Activated naive CD8-positive, alpha-beta T cell treated with anti-CD3 and anti-CD28 coated beads, Interleukin-2, amount 50 U/mL, for 24 hours (primary cell): ENCODE measurements around the gene EIF3K.
A peak's percentile ranks its signal among the peaks of the same experiment; 100 is the strongest.

Source experiments
- ATAC-seq: fragments of 150-1000 bp; cut with Tn5 transposase; one replicate; pipeline ENCODE4 v1.10.0; 2021
- DNase-seq: peaks from one replicate; pipeline ENCODE4 v3.0.0; 2021
- H3K27ac Mint-ChIP-seq: one replicate; pipeline ENCODE4 v1.8.0; 2021; ENCODE audit warnings: mild to moderate bottlenecking, mixed read lengths
- H3K27me3 Mint-ChIP-seq: one replicate; pipeline ENCODE4 v1.8.0; 2021; ENCODE audit warnings: mixed read lengths
- H3K36me3 Mint-ChIP-seq: one replicate; pipeline ENCODE4 v1.8.0; 2021; ENCODE audit warnings: low read depth, mixed read lengths
- H3K4me1 Mint-ChIP-seq: one replicate; pipeline ENCODE4 v1.8.0; 2021; ENCODE audit warnings: mixed read lengths
- H3K4me3 Mint-ChIP-seq: one replicate; pipeline ENCODE4 v1.8.0; 2021; ENCODE audit warnings: mild to moderate bottlenecking, moderate library complexity, mixed read lengths
- H3K9me3 Mint-ChIP-seq: one replicate; pipeline ENCODE4 v1.8.0; 2021; ENCODE audit warnings: mixed read lengths

The EIF3K gene

DNA sequence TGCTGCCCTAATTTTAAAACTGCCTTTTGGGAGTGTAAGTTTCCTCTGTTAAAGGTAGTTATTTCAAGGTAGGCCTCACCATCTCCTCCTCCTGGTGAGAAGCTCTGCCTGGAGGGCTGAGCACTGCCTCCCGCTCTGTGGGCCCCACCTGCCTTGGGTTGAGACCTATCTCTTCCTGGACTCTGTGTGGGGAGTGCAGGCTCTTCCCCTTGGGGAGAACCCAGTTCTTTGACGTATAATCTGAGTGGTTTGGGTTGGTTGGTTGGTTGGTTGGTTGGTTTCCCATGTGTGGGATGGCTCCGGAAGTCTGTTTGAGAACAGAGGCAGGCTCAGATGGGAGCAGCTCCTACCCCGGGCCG lies 67.5 kb downstream of the EIF3K start:
- H3K4me3 Mint-ChIP-seq, result peak overlapping the region; percentile 48
- H3K36me3 Mint-ChIP-seq, result peaks cover 31% of the 10 kb centered on the region
- peaks cover 78% of the 10 kb centered on the region for H3K4me1 Mint-ChIP-seq
- H3K9me3 Mint-ChIP-seq, result peaks cover 4% of the 10 kb centered on the region
- peak overlapping the region; percentile 65 for H3K27ac Mint-ChIP-seq
- no peaks in the 10 kb centered on the region for H3K27me3 Mint-ChIP-seq
- ATAC-seq, result peak; percentile 82
- peak; percentile 39 for DNase-seq
